Lung (tissue), 13 donors: Measurements from ENCODE around the gene TBC1D17. TPM values are rescaled to one million over a fixed set of nuclear protein-coding genes. Genes with fewer than 3 reads are reported as not detected.

Experiments
- ATAC-seq: fragments of 200-7000 bp; cut with Tn5 transposase; one replicate; pipeline ENCODE4 v1.9.1; 2020; ENCODE audit warnings: moderate number of reproducible peaks; ENCODE audit not compliant: insufficient read depth, low FRiP score
- DNase-seq, 3 donors: peaks; one replicate each; pipeline ENCODE4 v3.0.0-alpha.2; 2013 to 2017
- H3K27ac ChIP-seq, 2 donors: one replicate each; pipeline ENCODE4 v1.5.1; 2013; ENCODE audit warnings: mild to moderate bottlenecking in 2 of 2, moderate library complexity in 2 of 2, control low read depth in 1 of 2, inconsistent platforms in 1 of 2, low read depth in 1 of 2, low read length in 1 of 2
- H3K27me3 ChIP-seq, 3 donors: one replicate each; pipeline ENCODE4 v1.5.1; 2013; ENCODE audit warnings: low read length in 2 of 3; ENCODE audit not compliant: control insufficient read depth in 3 of 3, insufficient read depth in 3 of 3
- H3K36me3 ChIP-seq, 4 donors: one replicate each; pipeline ENCODE4 v1.5.1; 2013; ENCODE audit warnings: low read length in 4 of 4, mild to moderate bottlenecking in 1 of 4, moderate library complexity in 1 of 4; ENCODE audit not compliant: control insufficient read depth in 4 of 4, insufficient read depth in 4 of 4
- H3K4me1 ChIP-seq, 5 donors: one replicate each; pipeline ENCODE4 v1.5.1; 2013; ENCODE audit warnings: low read length in 5 of 5, mild to moderate bottlenecking in 2 of 5, moderate library complexity in 1 of 5; ENCODE audit not compliant: control insufficient read depth in 5 of 5, insufficient read depth in 5 of 5
- H3K4me3 ChIP-seq: one replicate; pipeline ENCODE4 v1.5.1; 2013; ENCODE audit warnings: mild to moderate bottlenecking, control low read depth, moderate library complexity
- H3K9ac ChIP-seq, 2 donors: one replicate each; pipeline ENCODE4 v1.5.1; 2013; ENCODE audit warnings: low read length in 2 of 2, control low read depth in 1 of 2; ENCODE audit not compliant: insufficient read depth in 1 of 2
- H3K9me3 ChIP-seq, 4 donors: one replicate each; pipeline ENCODE4 v1.5.1; 2013; ENCODE audit warnings: low read length in 3 of 4, mild to moderate bottlenecking in 1 of 4, moderate library complexity in 1 of 4; ENCODE audit not compliant: control insufficient read depth in 4 of 4, insufficient read depth in 3 of 4
- CTCF ChIP-seq: IDR thresholded peaks from 2 replicates; pipeline ENCODE4 v1.5.1; 2012; ENCODE audit warnings: mild to moderate bottlenecking; ENCODE audit errors: control extremely low read depth, extremely low read depth
- WGBS, 2 donors: extraction: QIAGEN DNeasy Blood & Tissue Kit; methylation state at CpG; one replicate each; pipeline ENCODE4 v1.1.7; 2013; 5-methylcytosine and 5-hydroxymethylcytosine counted together
- polyA plus RNA-seq, 2 donors: library from polyadenylated mRNA; stranded (reverse); fragments of 200-250 nt; gene quantifications; one replicate each; pipeline ENCODE4 v1.2.1, GENCODE V29; 2013
- small RNA-seq: library from RNA; depleted of rRNA; stranded (forward); fragments of <200 nt; gene quantifications from one replicate; pipeline ENCODE3, GENCODE V24; 2014; ENCODE audit warnings: low replicate concordance
- total RNA-seq, 2 donors: library from RNA; depleted of rRNA in 1 of 2; stranded (reverse); fragments of >200 nt in 1 of 2; gene quantifications; one replicate each; pipeline ENCODE4 v1.2.1, GENCODE V29; 2014 to 2021
- donor health status: control.
- donor health status: control.
- donor health status: Bipolar disorder and iron deficiency.
- donor health status: healthy.
- donor health status: DM: yes; HTN: yes; CAD: no.

The TBC1D17 gene
- total and polyA plus RNA-seq, 4 donors, result 23.3 to 52.9 (median 32.4) TPM

GRCh38 chr19:49937750-49938381, 60.4 kb downstream of the TBC1D17 start:
- no peak overlapping the region for H3K27ac ChIP-seq
- WGBS, 2 donors, result 17 to 21% methylated on average over 35 of the region's 35 CpGs
- H3K9ac ChIP-seq, result peak overlapping the region in 1 of 2 donors; percentile 5
- H3K4me1 ChIP-seq, result peaks cover 0 to 6% (median 0%) of the 10 kb centered on the region in 5 donors
- no peak overlapping the region for H3K4me3 ChIP-seq
- DNase-seq (peak; percentile 83 to 86 (median 85)), ATAC-seq (peak; percentile 92)
- no peaks in the 10 kb centered on the region for H3K27me3 ChIP-seq
- peaks cover 0 to under 1% (median 0%) of the 10 kb centered on the region in 4 donors for H3K36me3 ChIP-seq
- H3K9me3 ChIP-seq, result no peaks in the 10 kb centered on the region
- peak; percentile 92 for TF ChIP-seq CTCF

Small RNAs within 50 kb of the gene (small RNA-seq; reads per million reads assigned to genes)
- not detected for gene MIR4749

Other genes starting within 250 kb of the TBC1D17 start
- gene RRAS, start 237.6 kb upstream of the TBC1D17 start, total RNA-seq, result 10 to 100 TPM; 26.3 to 71.6 TPM
- 100 to 1,000 TPM; 140 to 180 TPM for gene RRAS, start 237.6 kb upstream of the TBC1D17 start, polyA plus RNA-seq
- 10 to 100 TPM; 22.5 to 80.2 TPM for gene SCAF1, start 235.5 kb upstream of the TBC1D17 start, total RNA-seq
- 10 to 100 TPM; 24.3 to 26.7 TPM for gene SCAF1, start 235.5 kb upstream of the TBC1D17 start, polyA plus RNA-seq
- 10 to 100 TPM; 52.8 to 97.3 TPM for gene IRF3, start 211.8 kb upstream of the TBC1D17 start, total RNA-seq
- 10 to 100 TPM; 70.7 to 92.2 TPM for gene IRF3, start 211.8 kb upstream of the TBC1D17 start, polyA plus RNA-seq
- gene BCL2L12, start 211.8 kb upstream of the TBC1D17 start, total RNA-seq, result 10 to 100 TPM in 1 of 2 donors, 1 to 10 TPM in 1; 3.5 to 26.1 TPM
- 10 to 100 TPM; 18.3 to 23.5 TPM for gene BCL2L12, start 211.8 kb upstream of the TBC1D17 start, polyA plus RNA-seq
- 100 to 1,000 TPM; 124 to 130 TPM for gene PRMT1, start 200.4 kb upstream of the TBC1D17 start, total RNA-seq
- gene PRMT1, start 200.4 kb upstream of the TBC1D17 start, polyA plus RNA-seq, result 100 to 1,000 TPM; 122 to 254 TPM
- 1 to 10 TPM in 1 of 2 donors, under 1 TPM in 1; 0.60 to 4.2 TPM for gene ADM5, start 188.1 kb upstream of the TBC1D17 start, total RNA-seq
- 1 to 10 TPM; 2.5 to 3.5 TPM for gene ADM5, start 188.1 kb upstream of the TBC1D17 start, polyA plus RNA-seq
- gene CPT1C, start 186.6 kb upstream of the TBC1D17 start, total RNA-seq, result 1 to 10 TPM; 3.6 to 5.9 TPM
- 1 to 10 TPM; 2.7 to 3.4 TPM for gene CPT1C, start 186.6 kb upstream of the TBC1D17 start, polyA plus RNA-seq
- gene TSKS, start 114.4 kb upstream of the TBC1D17 start, total RNA-seq, result under 1 TPM; 0.23 to 0.83 TPM
- under 1 TPM; 0.56 to 0.65 TPM for gene TSKS, start 114.4 kb upstream of the TBC1D17 start, polyA plus RNA-seq
- 10 to 100 TPM; 44.9 to 87.2 TPM for gene AP2A1, start 110.7 kb upstream of the TBC1D17 start, total RNA-seq
- gene AP2A1, start 110.7 kb upstream of the TBC1D17 start, polyA plus RNA-seq, result 10 to 100 TPM; 31.5 to 64.0 TPM
- gene FUZ, start 64.4 kb upstream of the TBC1D17 start, total RNA-seq, result 10 to 100 TPM; 33.9 to 36.8 TPM
- gene FUZ, start 64.4 kb upstream of the TBC1D17 start, polyA plus RNA-seq, result 10 to 100 TPM; 18.4 to 26.5 TPM
- 10 to 100 TPM; 43.6 to 75.2 TPM for gene MED25, start 59.4 kb upstream of the TBC1D17 start, total RNA-seq
- gene MED25, start 59.4 kb upstream of the TBC1D17 start, polyA plus RNA-seq, result 10 to 100 TPM; 42.6 to 52.6 TPM
- 100 to 1,000 TPM in 1 of 2 donors, 10 to 100 TPM in 1; 77.4 to 115 TPM for gene PTOV1, start 26.5 kb upstream of the TBC1D17 start, total RNA-seq
- gene PTOV1, start 26.5 kb upstream of the TBC1D17 start, polyA plus RNA-seq, result 100 to 1,000 TPM in 1 of 2 donors, 10 to 100 TPM in 1; 62.9 to 101 TPM
- 100 to 1,000 TPM in 1 of 2 donors, 10 to 100 TPM in 1; 44.7 to 120 TPM for gene PNKP, start 10.1 kb upstream of the TBC1D17 start, total RNA-seq
- gene PNKP, start 10.1 kb upstream of the TBC1D17 start, polyA plus RNA-seq, result 10 to 100 TPM; 53.3 to 75.1 TPM
- 10 to 100 TPM in 1 of 2 donors, 1 to 10 TPM in 1; 6.7 to 39.5 TPM for gene AKT1S1, start 347 bp upstream of the TBC1D17 start, total RNA-seq
- 10 to 100 TPM; 32.2 to 46.4 TPM for gene AKT1S1, start 347 bp upstream of the TBC1D17 start, polyA plus RNA-seq
- 1 to 10 TPM; 3.6 to 3.7 TPM for gene IL4I1, start 19.2 kb downstream of the TBC1D17 start, total RNA-seq
- gene IL4I1, start 19.2 kb downstream of the TBC1D17 start, polyA plus RNA-seq, result 10 to 100 TPM in 1 of 2 donors, 1 to 10 TPM in 1; 3.8 to 21.2 TPM
- 10 to 100 TPM in 1 of 2 donors, 1 to 10 TPM in 1; 7.0 to 31.3 TPM for gene ATF5, start 51.5 kb downstream of the TBC1D17 start, total RNA-seq
- gene ATF5, start 51.5 kb downstream of the TBC1D17 start, polyA plus RNA-seq, result 10 to 100 TPM; 36.5 to 49.1 TPM
- gene NUP62, start 51.8 kb downstream of the TBC1D17 start, total RNA-seq, result 10 to 100 TPM; 37.4 to 38.5 TPM
- gene NUP62, start 51.8 kb downstream of the TBC1D17 start, polyA plus RNA-seq, result 10 to 100 TPM; 16.2 to 45.9 TPM
- 1 to 10 TPM; 1.5 to 6.5 TPM for gene SIGLEC11, start 83.5 kb downstream of the TBC1D17 start, total RNA-seq
- gene SIGLEC11, start 83.5 kb downstream of the TBC1D17 start, polyA plus RNA-seq, result 1 to 10 TPM; 1.3 to 5.0 TPM
- gene VRK3, start 147.7 kb downstream of the TBC1D17 start, total RNA-seq, result 10 to 100 TPM; 33.3 to 48.0 TPM
- 10 to 100 TPM; 15.7 to 35.4 TPM for gene VRK3, start 147.7 kb downstream of the TBC1D17 start, polyA plus RNA-seq
- 10 to 100 TPM in 1 of 2 donors, 1 to 10 TPM in 1; 9.2 to 10.4 TPM for gene ZNF473, start 148.3 kb downstream of the TBC1D17 start, total RNA-seq
- gene ZNF473, start 148.3 kb downstream of the TBC1D17 start, polyA plus RNA-seq, result 1 to 10 TPM; 2.8 to 3.9 TPM